Endometrium (tissue), 2 donors: ENCODE results near the gene NRARP.

Source experiments
- FAIRE-seq: peaks from 2 replicates; lab custom pipeline; 2012; peaks lifted over from hg19 to GRCh38; lab: Jason Lieb, UNC
- donor health status: control.
- donor health status: control.

Gene NRARP

DNA sequence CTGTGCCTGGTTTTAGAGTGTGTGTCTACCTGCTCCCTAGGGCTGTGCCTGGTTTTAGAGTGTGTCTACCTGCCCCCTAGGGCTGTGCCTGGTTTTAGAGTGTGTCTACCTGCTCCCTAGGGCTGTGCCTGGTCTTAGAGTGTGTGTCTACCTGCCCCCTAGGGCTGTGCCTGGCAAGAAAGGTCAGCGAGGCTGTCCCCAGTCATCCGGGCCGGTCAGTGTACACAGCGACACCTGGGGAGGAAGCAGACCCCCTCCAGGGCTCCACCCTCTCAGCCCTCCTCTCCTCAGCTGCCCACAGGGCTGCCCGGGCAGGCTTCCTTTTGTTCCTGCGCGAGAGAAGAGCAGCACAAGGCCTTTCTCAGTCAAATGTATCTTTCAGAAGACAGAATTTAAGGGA lies 4.1 kb downstream of the NRARP start:
- FAIRE-seq, result no peak

DNA sequence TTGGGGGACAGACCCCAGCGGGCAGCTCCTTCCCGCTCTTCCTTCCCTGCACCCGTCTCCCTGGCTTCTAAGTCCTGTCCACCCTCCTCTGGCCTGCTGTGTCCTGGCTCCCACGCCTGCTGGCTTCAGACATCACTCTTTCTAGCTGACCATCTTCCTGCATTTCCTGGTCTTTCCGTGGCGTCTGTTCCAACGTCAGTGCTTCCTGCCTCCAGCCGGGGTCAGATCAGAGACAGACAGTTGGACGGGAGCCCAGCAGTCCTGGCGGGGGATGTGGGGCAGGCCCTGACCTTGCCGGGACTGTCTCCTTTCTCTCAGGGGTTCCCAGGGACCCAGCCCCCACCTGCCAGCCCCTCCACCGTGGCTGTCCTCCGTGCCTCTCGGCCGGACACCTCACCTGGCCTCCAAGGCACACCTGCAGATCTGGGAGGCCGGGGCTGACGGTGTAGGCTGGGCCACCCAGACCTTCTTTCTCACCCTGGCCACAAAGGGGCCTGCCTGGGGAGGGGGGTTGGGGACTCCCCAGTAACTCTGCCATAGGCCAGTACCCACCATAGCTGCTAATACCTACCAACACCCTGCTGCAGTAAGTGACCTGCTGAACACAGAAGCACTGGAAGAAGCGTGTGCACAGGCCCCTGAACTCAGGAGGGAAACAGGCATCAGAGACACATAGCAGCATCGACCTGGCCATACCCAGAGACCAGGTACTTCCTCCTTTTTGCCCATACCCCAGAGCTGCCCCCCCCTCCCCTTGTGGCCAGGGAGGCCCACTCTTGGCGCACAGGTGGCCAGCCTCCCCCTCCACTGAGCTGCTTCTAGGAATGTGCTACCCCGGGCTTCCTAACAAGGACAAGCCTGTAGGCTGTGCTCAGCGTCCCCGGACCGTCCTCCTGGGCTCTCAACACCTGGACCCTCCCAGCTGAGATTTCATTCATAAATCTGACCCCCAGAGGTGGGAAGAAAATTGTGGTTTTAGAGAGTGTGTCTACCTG lies 5.1 kb downstream of the NRARP start:
- FAIRE-seq, result no peak

DNA sequence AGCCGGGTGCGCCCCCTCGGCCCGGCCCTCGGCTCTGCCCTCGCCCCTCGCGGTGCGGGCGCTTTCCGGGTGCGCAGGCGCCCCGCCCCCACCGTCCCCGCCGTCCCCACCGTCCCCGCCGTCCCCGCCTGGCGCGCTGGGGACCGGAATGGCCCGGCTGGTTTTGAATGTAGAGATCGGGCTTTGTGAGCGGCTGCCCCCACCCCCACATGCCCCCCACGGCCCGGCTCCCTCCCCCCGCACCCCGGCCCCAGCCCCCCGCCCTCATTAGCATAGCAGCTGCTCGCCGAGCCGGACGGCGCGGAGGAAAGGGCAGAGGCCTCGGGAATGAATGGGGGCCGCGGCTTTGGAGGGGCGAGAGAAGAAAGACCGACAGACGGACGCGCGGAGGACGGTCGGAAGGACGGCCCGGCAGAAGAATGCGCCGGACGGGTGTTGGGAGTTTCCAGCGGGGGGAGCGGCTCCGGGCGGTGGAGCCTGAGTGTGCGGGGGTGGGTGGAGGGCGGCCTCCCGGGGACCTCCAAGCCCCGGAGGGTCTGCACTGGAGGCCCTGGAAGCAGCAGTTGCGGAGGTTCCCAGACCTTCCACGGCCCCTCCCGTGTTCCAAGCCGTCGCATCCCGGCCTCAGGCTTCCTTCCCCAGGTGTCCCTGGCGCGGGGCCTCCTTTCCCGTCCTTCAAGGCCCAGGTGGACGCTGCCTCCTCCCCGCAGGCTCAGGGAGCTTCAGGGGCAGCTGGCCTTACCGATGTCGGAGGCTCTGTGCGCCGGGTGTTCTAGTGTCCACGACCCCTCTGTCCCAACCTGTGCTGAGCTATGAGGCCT lies 6.0 kb downstream of the NRARP start:
- FAIRE-seq, result no peak

DNA sequence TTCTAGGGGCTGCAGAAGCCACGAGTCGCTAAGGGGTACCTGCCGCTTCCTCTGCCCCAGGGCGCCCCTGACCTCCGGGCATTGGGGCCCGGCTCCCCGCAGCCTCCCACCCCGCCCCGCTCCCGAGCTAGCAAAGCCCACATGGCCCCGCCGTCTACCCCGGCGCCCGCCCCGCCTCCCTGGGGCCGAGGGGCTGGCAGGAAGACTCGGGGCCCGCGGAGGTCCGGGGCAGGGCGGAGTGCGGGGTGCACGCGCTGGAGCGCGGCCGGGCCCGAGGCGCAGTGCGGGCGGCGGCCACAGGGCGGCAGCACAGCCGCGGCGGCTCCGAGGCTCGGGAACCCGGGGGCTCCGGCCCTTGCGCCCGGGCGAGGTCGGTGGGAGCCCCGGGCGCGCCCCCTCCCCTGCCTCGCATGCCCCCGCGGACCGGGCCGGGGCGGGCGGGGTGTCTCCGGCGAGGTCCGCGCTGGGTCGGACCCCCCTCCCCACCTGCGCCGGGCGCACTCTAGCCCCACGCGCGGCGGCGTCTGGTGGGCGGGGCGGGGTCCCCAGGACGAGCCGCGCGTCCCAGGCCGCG lies 6.7 kb downstream of the NRARP start:
- no peak for FAIRE-seq

DNA sequence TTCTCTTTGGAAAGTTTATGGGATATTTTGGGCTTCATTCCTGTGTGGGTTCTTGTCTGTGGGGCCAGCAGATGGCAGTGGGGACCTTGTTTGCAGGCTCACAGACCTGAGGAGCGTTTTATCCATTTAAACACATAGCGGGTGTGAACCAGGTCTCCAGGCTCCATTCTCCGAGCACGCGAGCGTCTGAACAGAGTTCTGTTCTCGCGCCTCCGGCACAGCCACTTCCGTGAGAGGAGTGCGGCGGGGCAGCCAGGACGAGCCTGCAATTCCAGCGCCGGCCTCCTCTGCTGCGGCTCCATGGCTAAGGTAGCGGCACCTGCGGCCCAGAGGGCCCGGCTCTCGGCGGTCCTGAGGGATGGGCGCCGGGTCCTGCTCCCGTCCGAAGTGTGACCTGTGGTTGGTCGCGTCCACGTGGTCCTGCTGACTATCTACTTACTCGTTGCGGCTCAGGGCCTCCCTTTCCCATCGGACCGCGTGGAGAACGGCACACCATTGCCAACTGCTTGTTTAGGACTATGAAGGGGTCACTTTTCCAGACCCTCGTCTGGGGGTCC lies 7.3 kb downstream of the NRARP start:
- FAIRE-seq, result no peak

DNA sequence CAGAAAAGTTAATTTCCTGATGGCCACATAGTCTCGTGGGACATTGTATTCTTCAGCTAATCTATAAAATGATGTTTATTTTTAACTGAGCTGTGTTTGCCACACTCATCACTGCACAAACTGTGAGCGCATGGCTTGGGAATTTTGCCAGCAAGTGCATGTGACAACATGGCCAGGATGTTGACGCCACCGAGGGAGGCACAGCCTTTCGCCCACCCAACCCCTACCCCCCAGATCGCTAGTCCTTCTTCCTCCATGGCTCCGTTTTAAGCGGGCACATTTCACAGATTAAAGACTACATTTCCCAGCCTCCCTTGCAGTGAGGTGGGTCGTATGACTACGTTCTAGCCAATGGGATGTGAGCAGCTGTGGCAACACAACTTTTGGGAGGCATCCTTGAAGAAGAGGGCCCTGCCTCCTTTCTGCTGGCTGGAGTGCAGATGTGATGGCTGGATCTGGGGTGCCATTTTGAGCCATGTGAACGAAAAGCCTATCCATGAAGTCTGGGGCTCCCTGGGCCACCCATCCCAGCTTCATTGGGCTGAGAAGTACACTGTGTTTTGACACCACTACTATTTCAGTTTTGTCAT lies 7.9 kb downstream of the NRARP start:
- no peak for FAIRE-seq

DNA sequence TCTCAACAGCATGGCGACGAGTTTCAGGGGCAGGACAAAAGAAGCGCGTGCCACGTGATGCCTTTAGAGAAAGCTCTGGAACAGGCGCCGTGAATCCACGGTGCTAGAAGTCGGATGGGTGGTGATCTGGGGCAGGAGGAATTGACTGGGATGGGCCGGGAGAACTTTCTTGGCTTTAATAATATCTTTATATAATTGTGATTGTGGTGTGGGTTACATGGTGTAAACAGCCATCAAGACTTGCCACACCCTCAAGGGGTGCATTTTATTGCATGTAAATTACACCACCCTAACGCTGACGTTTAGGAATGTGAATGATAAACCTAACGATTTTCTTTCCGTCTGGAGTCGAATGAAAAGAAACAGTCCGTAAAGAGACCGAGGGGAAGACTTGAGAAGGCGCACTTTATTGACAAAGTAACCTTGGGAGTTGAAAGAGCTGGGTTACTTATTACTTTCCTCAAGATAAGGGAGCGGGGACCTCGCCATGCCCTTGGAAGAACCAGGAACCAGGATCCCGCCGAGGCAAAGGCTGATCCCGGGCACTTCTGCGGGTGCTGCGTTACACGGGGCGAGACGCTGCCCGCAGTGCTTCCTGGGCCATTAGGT lies 8.5 kb downstream of the NRARP start:
- no peak for FAIRE-seq

DNA sequence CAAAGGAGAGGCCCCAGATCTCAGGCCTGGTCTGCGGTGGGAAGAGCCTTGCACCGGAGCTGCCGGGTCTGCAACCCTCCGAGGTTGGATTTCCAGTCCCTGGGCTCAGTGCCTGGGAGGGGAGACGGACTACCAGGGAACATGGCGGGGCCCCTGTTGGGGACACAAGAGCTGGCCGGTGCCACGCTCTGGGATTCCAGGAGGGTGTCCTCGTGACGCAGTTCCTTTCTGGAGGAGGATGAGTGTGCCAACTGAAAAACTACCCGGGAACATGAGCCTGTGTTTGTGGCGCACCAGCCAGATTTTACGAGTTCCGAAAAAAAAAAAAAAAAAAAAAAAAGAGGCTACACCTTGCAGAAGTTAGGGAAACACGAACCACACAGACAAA lies 9.0 kb downstream of the NRARP start:
- FAIRE-seq, result no peak

DNA sequence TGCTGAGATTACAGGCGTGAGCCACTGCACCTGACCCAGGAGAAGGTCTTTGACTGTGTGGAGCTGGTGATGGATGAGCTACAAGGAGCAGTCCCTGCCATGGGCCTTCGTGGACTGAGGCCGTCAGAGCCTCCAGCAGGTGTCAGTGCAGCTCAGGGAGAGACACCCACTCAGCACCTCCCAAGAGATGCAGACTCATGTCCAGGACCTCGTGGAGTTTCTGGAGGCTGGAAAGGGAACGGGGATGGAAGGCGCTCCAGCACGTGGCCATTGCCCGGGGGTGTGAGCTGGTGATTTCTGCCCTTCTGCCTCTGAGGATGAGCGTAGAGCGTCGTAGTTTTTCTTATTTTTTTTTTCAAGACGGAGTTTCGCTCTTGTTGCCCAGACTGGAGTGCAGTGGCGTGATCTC lies 15.1 kb downstream of the NRARP start:
- FAIRE-seq, result no peak

DNA sequence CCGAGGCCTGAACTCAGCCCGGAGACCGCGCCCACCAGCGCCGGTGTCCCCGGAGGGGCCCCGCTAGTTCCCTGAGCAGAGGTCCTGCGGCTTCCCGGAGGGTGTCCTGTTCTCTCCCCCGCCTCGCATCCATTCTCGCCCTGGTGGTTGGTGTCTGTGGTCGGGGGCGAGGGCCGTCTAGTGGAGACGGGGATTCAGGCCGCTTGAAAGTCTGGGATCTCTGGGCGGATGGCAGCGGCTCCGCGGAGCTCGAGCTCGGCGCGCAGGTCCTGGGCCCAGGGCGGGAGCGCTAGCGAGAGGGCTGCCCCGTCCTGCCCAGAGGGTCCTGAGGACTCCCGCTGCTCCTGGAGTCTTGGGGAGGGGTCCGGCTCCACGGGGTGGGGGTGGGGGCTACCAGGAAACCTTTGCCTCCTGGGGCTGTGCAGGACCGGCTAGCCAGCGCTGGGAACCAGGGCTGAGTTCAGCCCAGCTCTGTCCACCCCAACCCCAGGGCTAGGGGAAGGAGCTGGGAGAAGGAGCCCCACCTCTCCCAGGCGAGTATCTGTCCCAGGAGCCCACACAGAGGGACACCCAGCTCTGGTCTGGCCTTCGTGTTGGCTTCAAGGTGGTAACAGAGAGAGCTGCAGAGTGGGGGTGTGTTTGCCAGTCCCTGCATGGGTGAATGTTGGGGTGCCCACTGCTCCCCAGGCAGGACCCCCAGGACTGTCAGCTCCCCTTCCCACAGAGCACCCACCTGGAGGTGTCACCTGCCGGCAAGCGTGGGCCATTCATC lies 20.5 kb downstream of the NRARP start:
- FAIRE-seq, result no peak

DNA sequence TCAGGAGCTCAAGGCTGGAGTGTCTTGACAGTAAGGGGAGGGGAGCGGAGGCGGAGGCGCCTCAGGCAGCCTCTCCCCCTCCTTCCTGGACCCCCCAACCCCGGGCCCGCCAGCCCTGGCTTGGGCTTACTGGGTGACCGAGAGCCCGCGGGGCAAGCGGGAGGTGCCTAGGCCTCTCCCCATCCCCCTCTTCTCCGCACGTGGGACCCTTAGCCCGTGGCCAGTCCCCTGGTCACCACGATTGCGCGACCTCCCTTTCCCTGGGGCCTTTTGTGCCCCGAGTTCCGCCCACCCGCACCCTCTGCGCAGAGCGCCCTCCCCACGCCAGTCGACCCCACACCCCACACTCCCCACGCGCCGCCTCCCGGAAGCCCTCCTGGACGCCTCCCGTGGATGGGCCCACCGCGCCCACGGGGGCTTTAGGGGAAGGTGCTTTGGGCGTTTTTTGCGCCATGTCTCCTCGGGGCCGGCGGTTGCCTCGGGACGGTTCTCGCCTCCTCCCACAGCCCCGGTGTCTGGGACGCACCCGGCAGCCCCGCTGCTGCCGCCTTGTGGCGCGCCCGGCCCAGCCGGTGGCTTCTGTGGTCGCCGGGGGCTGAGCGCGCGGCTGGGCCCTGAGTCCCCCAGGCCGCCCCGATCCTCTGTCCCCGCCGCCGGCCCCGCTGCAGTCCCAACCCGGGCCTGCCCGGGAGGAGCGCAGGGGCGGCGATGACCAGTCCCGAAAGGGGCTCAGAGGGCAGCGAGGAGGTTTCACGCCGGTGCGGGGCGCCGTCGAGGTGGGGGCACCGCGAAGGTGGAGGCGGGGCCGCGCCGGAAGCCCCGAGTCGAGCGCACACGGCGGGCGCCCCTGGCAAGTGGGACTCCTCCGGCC lies 21.4 kb downstream of the NRARP start:
- FAIRE-seq, result no peak

DNA sequence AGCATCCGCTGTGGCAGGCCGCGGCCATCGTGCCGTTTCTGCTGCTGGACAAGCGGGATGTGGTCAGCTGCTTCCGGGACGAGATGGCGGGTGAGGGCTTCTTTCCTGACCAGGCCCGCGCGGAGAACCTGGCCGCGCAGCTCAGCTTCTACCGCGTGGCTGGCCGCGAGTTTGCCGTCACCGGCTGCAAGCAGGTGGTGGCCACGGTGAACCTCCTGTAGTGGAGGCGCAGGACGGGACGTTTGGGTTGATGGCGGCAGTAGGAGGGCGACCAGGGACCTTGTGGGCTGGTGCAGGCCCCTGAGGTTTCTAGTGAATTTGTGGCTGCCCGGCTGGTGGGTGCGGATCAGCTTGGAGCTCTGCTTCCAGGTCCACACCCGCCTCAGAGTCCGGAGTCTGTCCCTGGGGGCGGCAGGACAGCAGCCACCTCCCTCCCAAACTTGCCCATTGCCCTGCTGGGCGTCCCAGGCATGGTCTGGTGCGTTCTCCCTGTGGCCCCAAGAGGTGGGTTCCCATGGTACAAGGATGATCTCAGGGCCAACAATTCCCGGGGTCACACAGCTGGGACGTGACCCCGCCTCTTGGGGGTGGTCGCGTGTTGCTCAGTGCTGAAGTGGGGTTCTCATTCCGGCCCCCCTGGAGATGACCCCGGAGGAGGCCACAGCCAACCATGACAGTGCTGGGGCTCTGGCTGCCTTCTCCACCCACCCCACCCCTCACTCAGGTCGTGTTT lies 22.2 kb downstream of the NRARP start:
- FAIRE-seq, result no peak

DNA sequence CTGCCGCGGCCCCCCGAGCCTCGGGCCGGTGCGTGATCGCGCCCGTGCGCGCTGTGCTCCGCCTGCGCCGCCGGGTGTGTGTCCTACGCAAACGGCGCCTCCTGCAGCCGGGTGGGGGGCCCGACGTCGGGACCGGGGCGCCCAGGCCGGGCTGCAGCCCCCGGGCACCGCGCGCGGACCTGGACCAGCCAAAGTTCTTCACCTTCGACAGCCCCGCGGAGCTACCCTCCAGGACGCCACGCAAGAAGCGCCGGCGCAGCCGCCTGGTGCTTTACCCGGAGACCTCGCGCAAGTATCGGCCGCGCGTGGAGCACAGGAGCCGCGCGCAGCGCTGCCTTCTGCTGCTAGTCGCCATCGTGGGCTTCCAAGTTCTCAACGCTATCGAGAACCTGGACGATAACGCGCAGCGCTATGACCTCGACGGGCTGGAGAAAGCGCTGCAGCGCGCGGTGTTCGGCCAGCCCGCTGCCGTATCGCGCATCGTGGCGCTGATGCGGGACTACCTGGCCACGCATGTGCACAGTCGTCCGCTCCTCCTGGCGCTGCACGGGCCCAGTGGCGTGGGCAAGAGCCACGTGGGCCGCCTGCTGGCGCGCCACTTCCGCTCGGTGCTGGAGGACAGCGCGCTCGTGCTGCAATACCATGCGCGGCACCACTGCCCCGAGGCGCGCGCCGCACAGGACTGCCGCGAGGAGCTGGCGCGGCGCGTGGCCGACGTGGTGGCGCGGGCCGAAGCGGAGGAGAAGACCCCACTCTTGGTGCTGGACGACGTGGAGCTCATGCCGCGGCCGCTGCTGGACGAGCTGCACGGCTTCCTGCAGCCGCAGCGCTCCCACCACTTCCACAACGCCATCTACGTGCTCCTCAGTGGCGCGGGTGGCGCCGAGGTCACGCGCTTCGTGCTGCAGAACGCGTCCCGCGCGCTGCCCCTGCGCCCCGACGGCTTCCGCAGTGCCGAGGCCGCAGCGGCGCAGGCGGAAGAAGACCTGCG lies 23.1 kb downstream of the NRARP start:
- FAIRE-seq, result no peak

DNA sequence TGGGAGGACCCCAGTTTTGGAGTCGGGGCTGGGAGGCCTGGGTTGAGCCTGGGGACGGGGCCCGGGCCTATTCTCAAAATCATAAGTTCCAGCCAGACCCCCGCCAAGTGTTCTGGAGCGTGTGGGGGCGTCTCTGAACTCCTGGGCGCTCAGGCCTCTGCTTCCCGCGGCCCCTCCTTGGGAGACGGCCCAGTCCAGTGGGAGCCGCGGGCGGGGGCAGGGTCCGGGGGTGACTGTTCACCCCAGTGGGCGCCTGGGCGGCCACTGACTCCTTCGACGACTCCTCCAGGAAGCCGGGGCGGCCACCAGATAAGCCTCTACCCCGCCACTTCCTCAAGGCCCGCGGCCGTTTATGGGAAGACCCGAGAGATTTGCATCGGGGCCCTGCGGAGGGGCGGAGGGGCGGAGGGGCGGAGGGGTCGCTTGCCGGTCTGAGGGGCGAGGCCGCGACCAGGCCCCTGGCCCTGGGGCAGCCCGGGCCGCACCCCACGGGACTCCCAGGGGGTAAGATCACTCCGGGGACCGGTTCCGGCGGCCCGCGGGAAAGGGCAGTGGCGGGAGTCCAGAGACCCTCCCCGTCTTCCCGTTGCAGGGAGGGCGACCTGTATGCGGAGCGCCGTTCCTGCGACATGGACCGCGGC lies 23.9 kb downstream of the NRARP start:
- FAIRE-seq, result no peak

DNA sequence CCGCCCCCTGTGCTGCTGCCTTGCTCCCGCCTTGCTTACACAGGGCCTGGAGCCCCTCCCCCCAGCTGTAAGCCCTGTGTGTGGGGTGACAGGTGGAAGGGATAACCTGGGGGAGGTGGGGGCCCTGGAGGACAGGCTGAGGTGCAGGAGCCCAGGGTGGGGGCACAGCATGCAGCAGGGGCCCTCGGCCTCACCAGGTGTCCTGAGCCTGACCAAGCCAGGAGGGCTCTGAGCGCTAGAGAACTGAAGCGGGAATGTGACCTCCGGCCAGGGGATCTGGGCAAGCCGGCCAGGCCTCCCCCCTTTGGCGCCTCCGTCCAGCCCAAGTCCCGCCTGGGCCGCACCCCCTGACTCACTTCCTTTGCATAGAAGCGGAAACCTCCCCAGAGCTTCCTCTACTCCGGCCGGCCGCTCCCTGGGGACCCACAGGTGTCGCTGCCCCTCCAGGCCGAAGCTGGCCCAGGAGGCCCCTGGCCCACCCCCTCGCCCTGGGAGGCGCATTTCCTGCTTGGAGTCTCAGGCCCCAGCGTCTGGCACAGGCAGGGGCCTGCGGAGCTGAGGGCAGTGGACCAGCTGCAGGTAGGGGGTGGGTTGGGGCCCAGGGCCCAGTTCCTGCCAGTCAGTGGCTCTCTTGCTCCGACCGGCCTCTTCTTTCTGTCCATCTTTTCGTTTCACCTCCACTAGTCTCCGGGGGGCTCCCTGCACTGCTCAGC lies 24.6 kb downstream of the NRARP start, which contains the start of gene TOR4A:
TSS of gene TOR4A (plus strand) at position 398 of the 713 bp plus-strand sequence. CDS start 964 bp downstream, outside the sequence.
- no peak for FAIRE-seq
